Caki2 (cell line): Measurements from ENCODE around the gene SCNM1. TPM values are rescaled to one million over a fixed set of nuclear protein-coding genes. Genes with fewer than 3 reads are reported as not detected.

Experiments
- total RNA-seq: library from RNA; depleted of rRNA; stranded (reverse); fragments of >200 nt; shearing (Covaris generic); gene quantifications from 2 replicates; pipeline ENCODE4 v1.2.3, GENCODE V29; 2014; ENCODE audit warnings: low replicate concordance; rRNA removed

SCNM1 gene
- total RNA-seq, 1 experiment from 2014 or later: 52.3 TPM

Other genes starting within 250 kb of the SCNM1 start
- 29.2 and 31.7 TPM in 2 replicates for gene SETDB1, start 239.8 kb upstream of the SCNM1 start, total RNA-seq
- gene CERS2, start 191.3 kb upstream of the SCNM1 start, total RNA-seq: 41.8 and 63.4 TPM in 2 replicates
- 1.2 and 1.3 TPM in 2 replicates for gene ANXA9, start 183.9 kb upstream of the SCNM1 start, total RNA-seq
- gene MINDY1, start 159.2 kb upstream of the SCNM1 start, total RNA-seq: 8.4 and 11.9 TPM in 2 replicates
- gene PRUNE1, start 157.7 kb upstream of the SCNM1 start, total RNA-seq: 6.9 and 14.4 TPM in 2 replicates
- not detected in 2 replicates for gene BNIPL, start 129.6 kb upstream of the SCNM1 start, total RNA-seq
- 0.84 and 1.9 TPM in 2 replicates for gene C1orf56, start 118.4 kb upstream of the SCNM1 start, total RNA-seq
- 47.6 and 54.9 TPM in 2 replicates for gene CDC42SE1, start 106.5 kb upstream of the SCNM1 start, total RNA-seq
- 19.9 and 28.8 TPM in 2 replicates for gene MLLT11, start 105.7 kb upstream of the SCNM1 start, total RNA-seq
- gene GABPB2, start 95.4 kb upstream of the SCNM1 start, total RNA-seq: 7.7 and 9.2 TPM in 2 replicates
- gene SEMA6C, start 19.5 kb upstream of the SCNM1 start, total RNA-seq: 1.9 TPM in 1 of 2 replicates, not detected in the other
- not detected in 2 replicates for gene TNFAIP8L2, start 9.5 kb upstream of the SCNM1 start, total RNA-seq
- 17.5 and 19.8 TPM in 2 replicates for gene LYSMD1, start 242 bp upstream of the SCNM1 start, total RNA-seq
- gene TMOD4, start 9.8 kb downstream of the SCNM1 start, total RNA-seq: not detected in 2 replicates
- 98.7 and 126 TPM in 2 replicates for gene VPS72, start 24.1 kb downstream of the SCNM1 start, total RNA-seq
- 14.0 and 51.9 TPM in 2 replicates for gene PIP5K1A, start 32.4 kb downstream of the SCNM1 start, total RNA-seq
- 266 and 273 TPM in 2 replicates for gene PSMD4, start 88.6 kb downstream of the SCNM1 start, total RNA-seq
- gene ZNF687, start 116.2 kb downstream of the SCNM1 start, total RNA-seq: 10.7 and 19.0 TPM in 2 replicates
- 26.2 and 40.2 TPM in 2 replicates for gene PI4KB, start 161.3 kb downstream of the SCNM1 start, total RNA-seq
- gene RFX5, start 181.1 kb downstream of the SCNM1 start, total RNA-seq: 50.4 and 52.2 TPM in 2 replicates
- gene SELENBP1, start 206.6 kb downstream of the SCNM1 start, total RNA-seq: not detected in 2 replicates
- gene PSMB4, start 233.4 kb downstream of the SCNM1 start, total RNA-seq: 428 and 572 TPM in 2 replicates